Cardiac septum (tissue), 1 donor: ENCODE measurements around the gene MEOX1. TPM values are rescaled to one million over a fixed set of nuclear protein-coding genes. Genes with fewer than 3 reads are reported as not detected.
"Not testable (repeated sequence)": the region's sequence is repeated elsewhere in the genome, so short reads cannot be mapped to it uniquely, and the experiment has no call there.

Experiments
- DNase-seq: peaks from one replicate; pipeline ENCODE4 v3.0.0-alpha.2; 2020; ENCODE audit warnings: low spot score
- intact Hi-C: fragments of 100-400 bp; cut with DNase I; formaldehyde crosslinking; loops from one replicate; pipeline ENCODE4 v1.14.0; 2022
- total RNA-seq: library from RNA; stranded (reverse); fragmentation: NEBNext Ultra II Directional; extraction: Animal tissue kit (Norgen Biotek cat#: 25700); gene quantifications from one replicate; pipeline ENCODE4 v1.2.1, GENCODE V29; 2021
- donor health status: DM: no; HTN: no; CAD: no.

MEOX1 gene
- total RNA-seq, 1 donor from 2014 or later = 19.8 TPM

DNA sequence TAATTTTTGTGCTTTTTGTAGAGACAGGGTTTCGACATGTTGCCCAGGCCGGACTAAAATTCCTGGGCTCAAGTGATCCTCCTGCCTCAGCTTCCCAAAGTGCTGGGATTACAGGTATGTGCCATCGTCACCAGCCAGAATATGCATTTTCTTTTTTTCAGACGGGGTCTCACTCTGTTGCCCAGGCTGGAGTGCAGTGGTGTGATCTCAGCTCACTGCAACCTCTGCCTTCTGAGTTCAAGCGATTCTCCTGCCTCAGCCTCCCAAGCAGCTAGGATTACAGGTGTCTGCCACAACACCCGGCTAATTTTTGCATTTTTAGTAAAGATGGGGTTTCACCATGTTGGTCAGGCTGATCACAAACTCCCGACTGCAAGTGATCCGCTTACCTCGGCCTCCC, 25.2 kb upstream of the MEOX1 start:
- DNase-seq, intact Hi-C loops: not testable (repeated sequence)

DNA sequence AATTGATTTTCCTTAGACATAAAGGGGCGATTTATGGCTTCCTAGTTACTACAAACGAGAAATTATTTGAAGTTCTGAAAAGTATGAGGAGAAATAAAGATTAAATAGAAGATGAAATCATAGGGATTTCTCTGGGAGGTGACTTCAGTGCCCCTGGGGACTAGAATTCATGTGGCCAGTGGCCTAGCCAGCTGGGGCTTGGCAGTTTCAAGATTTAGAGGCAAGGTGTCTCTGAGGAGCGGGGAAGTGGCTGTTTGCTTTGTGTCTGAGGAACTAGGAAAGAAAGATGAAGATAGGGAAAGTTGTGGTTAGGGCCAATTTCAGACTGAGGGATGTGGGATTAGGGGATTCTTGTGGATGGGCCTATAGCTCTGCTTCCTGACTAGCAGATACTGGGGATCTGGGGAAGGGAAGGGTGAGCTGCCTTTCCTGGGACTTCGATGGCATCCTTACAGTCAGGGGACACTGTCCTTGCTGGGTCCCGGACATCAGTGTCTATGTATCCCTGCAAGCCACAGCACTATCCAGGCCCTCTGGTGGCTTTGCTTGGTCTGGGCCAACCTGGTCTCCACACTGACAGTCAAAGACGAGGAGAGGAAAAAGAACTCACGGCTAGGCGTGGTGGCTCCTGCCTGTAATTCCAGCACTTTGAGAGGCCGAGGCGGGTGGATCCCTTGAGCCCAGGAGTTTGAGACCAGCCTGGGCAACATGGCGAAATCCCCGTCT, 22.4 kb upstream of the MEOX1 start:
- no peak for DNase-seq
- intact Hi-C loops = no loop called here

DNA sequence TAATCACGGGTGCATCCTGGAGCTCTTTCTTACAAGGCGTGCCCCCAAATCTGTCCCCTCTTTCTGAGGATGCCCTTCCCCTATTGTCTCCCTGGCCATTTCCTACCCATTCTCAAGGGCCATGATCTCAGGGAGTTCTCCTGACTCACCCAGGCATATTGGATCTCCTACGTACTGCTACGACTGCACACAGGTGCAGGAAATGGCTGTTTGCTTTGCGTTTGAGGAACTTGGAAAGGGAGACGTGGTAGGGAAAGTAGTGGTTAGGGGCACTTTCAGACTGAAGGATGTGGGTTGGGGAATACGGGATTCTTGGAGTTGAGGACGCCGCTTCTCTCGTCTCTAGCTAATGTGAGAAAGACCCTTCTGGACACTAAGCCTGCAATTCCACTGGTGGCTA, 18.7 kb upstream of the MEOX1 start:
- intact Hi-C loops = no loop called here
- no peak for DNase-seq

- intact Hi-C loops = no loop called here
- no peak for DNase-seq
These were observed 18.2 kb upstream of the MEOX1 start for GRCh38 chr17:43679911-43680310.

- DNase-seq = no peak
- intact Hi-C loops = no loop called here
These were observed 17.7 kb upstream of the MEOX1 start for GRCh38 chr17:43679401-43679800.

GRCh38 chr17:43676471-43676870, 14.7 kb upstream of the MEOX1 start:
- intact Hi-C loops = no loop called here
- DNase-seq = no peak

- no peak for DNase-seq
- intact Hi-C loops = loop anchor here (1.0 to 5.0 kb wide), 2 partner anchors 37 to 98 kb away; no protein-coding TSS in a partner anchor
These were observed 12.7 kb upstream of the MEOX1 start for GRCh38 chr17:43674394-43674793.

DNA sequence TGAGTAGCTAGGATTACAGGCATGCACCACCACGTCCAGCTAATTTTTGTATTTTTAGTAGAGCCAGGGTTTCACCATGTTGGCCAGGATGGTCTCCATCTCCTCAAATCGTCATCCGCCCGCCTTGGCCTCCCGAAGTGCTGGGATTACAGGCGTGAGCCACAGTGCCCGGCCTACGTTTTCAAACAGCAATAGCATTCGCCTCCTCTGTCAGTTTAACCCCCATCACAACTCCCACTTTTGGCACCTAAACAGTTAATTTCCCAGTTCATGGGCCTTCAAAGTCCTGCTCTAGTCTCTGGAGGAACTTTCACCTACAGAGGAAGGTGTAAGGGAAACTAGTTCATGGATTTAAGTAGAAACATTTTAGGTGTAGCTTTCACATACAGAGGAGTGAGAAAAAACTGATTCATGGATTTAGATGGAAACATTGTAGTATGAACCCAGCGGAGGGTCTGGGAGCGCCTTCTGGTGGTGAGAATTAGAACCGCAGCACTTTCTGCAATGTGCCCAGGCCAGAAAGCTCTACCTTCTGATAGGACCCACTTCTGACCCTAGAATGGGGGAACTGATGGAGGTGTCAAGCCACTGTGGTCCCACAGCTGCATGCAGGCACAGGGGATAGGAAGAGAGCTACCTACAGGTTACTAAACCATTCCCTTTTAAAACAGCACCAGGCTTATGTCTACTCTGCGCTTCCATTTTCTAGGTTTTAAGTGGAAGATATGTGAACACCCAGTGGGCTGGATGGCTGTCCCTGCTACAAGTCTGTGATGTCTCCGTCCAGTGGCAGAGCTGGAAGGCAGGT, 12.0 kb upstream of the MEOX1 start:
- intact Hi-C loops = loop anchor here (1.0 to 5.0 kb wide), 2 partner anchors 36 to 97 kb away; no protein-coding TSS in a partner anchor
- DNase-seq = peak; percentile 88

GRCh38 chr17:43671755-43672519, 10.2 kb upstream of the MEOX1 start:
- intact Hi-C loops = loop anchor here (5.0 kb wide), 1 partner anchor 35 kb away; no protein-coding TSS in a partner anchor
- DNase-seq = no peak

- DNase-seq = no peak
- intact Hi-C loops = loop anchor here (5.0 kb wide), 1 partner anchor 34 kb away; no protein-coding TSS in a partner anchor
These were observed 9.4 kb upstream of the MEOX1 start for GRCh38 chr17:43671031-43671692.

- intact Hi-C loops = loop anchor here (5.0 kb wide), 1 partner anchor 33 kb away; no protein-coding TSS in a partner anchor
- no peak for DNase-seq
These were observed 8.9 kb upstream of the MEOX1 start for GRCh38 chr17:43670645-43671030.

GRCh38 chr17:43669971-43670644, 8.4 kb upstream of the MEOX1 start:
- DNase-seq = no peak
- intact Hi-C loops = loop anchor here (5.0 kb wide), 1 partner anchor 33 kb away; no protein-coding TSS in a partner anchor

GRCh38 chr17:43667947-43668348, 6.2 kb upstream of the MEOX1 start:
- intact Hi-C loops = no loop called here
- DNase-seq = no peak

DNA sequence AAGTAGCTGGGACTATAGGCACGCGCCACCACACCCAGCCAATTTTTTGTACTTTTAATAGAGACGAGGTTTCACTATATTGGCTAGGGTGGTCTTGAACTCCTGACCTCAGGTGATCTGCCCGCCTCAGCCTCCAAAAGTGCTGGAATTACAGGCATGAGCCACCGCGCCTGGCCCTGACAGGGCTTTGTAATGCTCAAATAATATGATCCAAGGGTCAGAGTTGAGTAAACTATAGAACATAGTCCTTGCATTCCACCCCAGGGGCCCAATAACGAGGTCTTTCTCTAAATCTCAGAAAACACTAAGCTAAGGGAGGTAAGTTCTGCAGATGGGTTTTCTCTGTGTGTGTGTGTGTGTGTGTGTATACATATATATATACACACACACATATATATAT, 5.8 kb upstream of the MEOX1 start:
- intact Hi-C loops = no loop called here
- no peak for DNase-seq

- intact Hi-C loops = loop anchor here (2.0 kb wide), 1 partner anchor 73 kb away; no protein-coding TSS in a partner anchor
- no peak for DNase-seq
These were observed 4.2 kb upstream of the MEOX1 start for GRCh38 chr17:43665937-43666236.

GRCh38 chr17:43665084-43665936, 3.6 kb upstream of the MEOX1 start:
- intact Hi-C loops = loop anchor here (2.0 kb wide), 1 partner anchor 73 kb away; no protein-coding TSS in a partner anchor
- peak; percentile 81 for DNase-seq

GRCh38 chr17:43664096-43664495, 2.4 kb upstream of the MEOX1 start:
- no peak for DNase-seq
- intact Hi-C loops = loop anchor here (2.0 kb wide), 1 partner anchor 71 kb away; no protein-coding TSS in a partner anchor

- intact Hi-C loops = no loop called here
- DNase-seq = no peak
These were observed 1.7 kb upstream of the MEOX1 start for GRCh38 chr17:43663383-43663782.
